SKM-1 treated with dmso at 0.1 percent for 144 hours (cell line): ENCODE results near the gene MOV10L1.
"Not testable (repeated sequence)": the region's sequence is repeated elsewhere in the genome, so short reads cannot be mapped to it uniquely, and the experiment has no call there.

Experiments used
- DNase-seq: peaks from one replicate; lab custom pipeline; 2025; ENCODE audit not compliant: unreplicated experiment; lab: John Stamatoyannopoulos, UW

Gene MOV10L1

GRCh38 chr22:50137277-50137676 lies 47.5 kb downstream of the MOV10L1 start:
- not testable (repeated sequence) for DNase-seq

GRCh38 chr22:50138041-50138440 lies 48.2 kb downstream of the MOV10L1 start:
- DNase-seq, result no peak

GRCh38 chr22:50138988-50139387 lies 49.2 kb downstream of the MOV10L1 start:
- no peak for DNase-seq

GRCh38 chr22:50139843-50140415 lies 50.1 kb downstream of the MOV10L1 start:
- DNase-seq, result no peak

GRCh38 chr22:50140615-50141014 lies 50.8 kb downstream of the MOV10L1 start:
- no peak for DNase-seq

GRCh38 chr22:50141462-50141861 lies 51.7 kb downstream of the MOV10L1 start:
- no peak for DNase-seq

GRCh38 chr22:50141891-50142363 lies 52.1 kb downstream of the MOV10L1 start:
- DNase-seq, result no peak

GRCh38 chr22:50143096-50143495 lies 53.3 kb downstream of the MOV10L1 start:
- DNase-seq, result peak; percentile 20

- DNase-seq, result no peak
Observed at GRCh38 chr22:50144005-50144614, 54.3 kb downstream of the MOV10L1 start.

GRCh38 chr22:50145721-50146438 lies 56.1 kb downstream of the MOV10L1 start:
- no peak for DNase-seq

GRCh38 chr22:50146439-50147238 lies 56.8 kb downstream of the MOV10L1 start:
- peak; percentile 23 for DNase-seq

- DNase-seq, result peak; percentile 28
Observed at GRCh38 chr22:50147258-50148165, 57.7 kb downstream of the MOV10L1 start.

- no peak for DNase-seq
Observed at GRCh38 chr22:50148166-50148500, 58.3 kb downstream of the MOV10L1 start.

GRCh38 chr22:50148991-50149721 lies 59.4 kb downstream of the MOV10L1 start:
- DNase-seq, result peak; percentile 88

GRCh38 chr22:50150161-50151129 lies 60.6 kb downstream of the MOV10L1 start:
- DNase-seq, result no peak

- DNase-seq, result no peak
Observed at GRCh38 chr22:50151571-50152537, 62.0 kb downstream of the MOV10L1 start.

- DNase-seq, result no peak
Observed at GRCh38 chr22:50153056-50153755, 63.4 kb downstream of the MOV10L1 start.
